ENCODE measurements around the gene LGR6. TPM values are rescaled to one million over a fixed set of nuclear protein-coding genes. Genes with fewer than 3 reads are reported as not detected.

The LGR6 gene
- polyA plus RNA-seq, 12 donors: 0.20 to 32.4 (median 1.5) TPM; not detected in 2

GRCh38 chr1:202264300-202264699, 70.7 kb downstream of the LGR6 start:
- no peak for DNase-seq

- no peak for DNase-seq
Observed at GRCh38 chr1:202264726-202265125, 71.1 kb downstream of the LGR6 start.

- DNase-seq: no peak
Observed at GRCh38 chr1:202266061-202266765, 72.6 kb downstream of the LGR6 start.

- no peak for DNase-seq
Observed at GRCh38 chr1:202268032-202268431, 74.4 kb downstream of the LGR6 start.

GRCh38 chr1:202268817-202269216, 75.2 kb downstream of the LGR6 start:
- DNase-seq: no peak

DNA sequence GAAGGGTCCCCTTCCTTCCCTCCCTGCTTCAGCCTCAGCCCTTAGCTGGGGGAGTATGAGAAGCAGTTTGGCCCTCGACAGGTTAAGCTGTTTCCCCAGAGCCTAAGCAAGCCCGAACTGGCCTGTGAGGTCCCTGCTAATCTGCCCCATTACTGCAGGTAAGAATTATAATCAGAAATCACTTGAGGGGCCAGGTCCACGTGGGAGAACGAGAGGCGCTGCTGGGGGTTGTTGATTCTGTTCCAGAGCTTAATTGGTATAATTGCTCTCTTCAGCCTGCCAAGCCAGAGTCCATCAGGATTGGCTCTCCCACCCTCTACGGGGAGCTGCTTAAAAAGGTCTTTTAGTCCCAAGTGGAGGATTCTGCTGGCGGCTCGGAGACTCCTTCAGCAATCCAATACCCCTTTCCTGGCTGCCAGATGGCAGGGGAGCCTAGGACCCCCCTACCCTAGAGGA, 77.3 kb downstream of the LGR6 start:
- DNase-seq: no peak

- DNase-seq: no peak
Observed at GRCh38 chr1:202272103-202272845, 78.7 kb downstream of the LGR6 start.

DNA sequence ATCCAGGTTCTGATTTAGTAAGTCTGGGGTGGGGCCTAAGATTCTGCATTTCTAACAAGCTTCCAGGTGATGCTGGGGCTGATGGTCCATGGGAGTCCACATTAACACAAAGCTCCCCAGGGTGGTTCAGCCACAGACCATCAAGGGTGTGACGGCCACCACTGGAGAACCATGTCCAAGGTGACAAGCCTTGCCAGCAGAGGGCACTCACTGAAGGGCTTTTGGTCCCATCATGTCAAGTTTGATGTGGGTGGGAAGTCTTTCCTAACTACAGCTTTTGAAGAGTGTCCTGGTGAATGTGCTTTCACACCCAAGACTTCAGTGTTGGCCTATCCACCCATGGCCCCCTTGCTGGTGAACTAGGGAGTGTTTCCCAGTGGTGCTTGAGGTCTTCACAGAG, 81.0 kb downstream of the LGR6 start:
- no peak for DNase-seq

- no peak for DNase-seq
Observed at GRCh38 chr1:202275061-202275770, 81.6 kb downstream of the LGR6 start.

- DNase-seq: no peak
Observed at GRCh38 chr1:202276081-202276715, 82.6 kb downstream of the LGR6 start.

DNA sequence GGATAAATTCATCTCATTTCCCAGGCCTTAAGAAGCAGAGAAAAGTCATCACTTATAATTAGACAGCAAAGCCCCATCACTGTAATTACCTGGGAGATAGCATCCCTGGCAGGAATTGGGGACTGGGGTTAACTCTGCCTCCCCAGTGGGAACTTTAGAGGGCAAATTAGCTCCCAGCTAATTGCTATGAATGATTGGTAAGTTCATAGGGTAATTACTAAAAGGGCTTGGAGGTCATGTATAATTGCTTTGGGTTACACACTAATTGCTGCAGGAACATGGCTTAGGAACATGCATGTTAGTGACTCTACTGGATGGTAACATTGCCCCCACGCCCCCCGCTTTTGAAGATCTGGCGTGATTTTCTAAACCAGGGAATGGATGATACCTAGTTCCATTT, 83.3 kb downstream of the LGR6 start:
- DNase-seq: no peak

DNA sequence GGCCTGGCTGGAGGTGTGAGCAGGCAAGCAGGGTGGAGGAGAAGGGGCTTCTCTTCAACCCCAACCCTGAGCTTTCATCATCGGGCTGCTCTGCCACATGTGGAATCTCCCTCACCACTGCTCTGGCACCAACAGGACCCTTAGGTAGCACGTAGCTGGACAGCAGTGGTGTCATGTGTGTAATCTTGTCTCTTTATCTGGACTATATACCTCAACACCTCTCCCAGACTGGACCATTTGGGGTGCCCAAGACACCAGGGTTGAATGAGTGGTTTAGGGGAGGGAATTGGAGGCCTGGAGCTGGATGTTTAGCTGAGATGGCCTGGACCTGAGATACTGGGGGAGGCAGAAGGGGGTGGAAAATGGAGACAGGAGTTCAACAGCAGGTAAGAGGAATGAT, 85.2 kb downstream of the LGR6 start:
- DNase-seq: no peak

- no peak for DNase-seq
Observed at GRCh38 chr1:202279806-202280205, 86.2 kb downstream of the LGR6 start.

GRCh38 chr1:202280595-202280994, 87.0 kb downstream of the LGR6 start:
- DNase-seq: no peak

- DNase-seq: no peak
Observed at GRCh38 chr1:202281316-202282024, 87.9 kb downstream of the LGR6 start.

- DNase-seq: no peak
Observed at GRCh38 chr1:202282025-202282371, 88.4 kb downstream of the LGR6 start.

- no peak for DNase-seq
Observed at GRCh38 chr1:202282596-202283283, 89.1 kb downstream of the LGR6 start.

DNA sequence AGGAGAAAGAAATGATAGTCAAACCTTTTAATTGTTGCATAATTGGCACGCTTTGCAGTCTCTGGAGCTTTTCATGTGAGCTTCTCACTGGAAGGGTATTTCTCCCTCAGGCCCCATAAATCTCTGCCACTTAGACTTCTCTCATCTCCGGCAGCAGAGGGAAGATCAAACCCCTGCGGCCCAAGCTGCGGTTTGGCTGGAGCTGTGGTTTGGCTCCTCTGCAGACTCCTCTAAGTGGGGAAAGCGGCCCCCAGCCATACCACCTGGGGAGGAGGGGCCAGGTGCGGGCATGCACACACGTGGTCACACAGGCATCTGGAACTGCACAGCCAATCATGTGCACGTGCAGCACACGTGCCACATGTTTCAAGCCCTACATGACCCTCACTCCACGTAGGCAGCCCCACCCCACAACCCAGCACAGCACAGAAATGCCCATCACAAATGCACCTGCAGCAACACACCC, 89.8 kb downstream of the LGR6 start:
- no peak for DNase-seq

- no peak for DNase-seq
Observed at GRCh38 chr1:202283991-202284390, 90.4 kb downstream of the LGR6 start.

GRCh38 chr1:202285908-202286307, 92.3 kb downstream of the LGR6 start:
- DNase-seq: no peak

DNA sequence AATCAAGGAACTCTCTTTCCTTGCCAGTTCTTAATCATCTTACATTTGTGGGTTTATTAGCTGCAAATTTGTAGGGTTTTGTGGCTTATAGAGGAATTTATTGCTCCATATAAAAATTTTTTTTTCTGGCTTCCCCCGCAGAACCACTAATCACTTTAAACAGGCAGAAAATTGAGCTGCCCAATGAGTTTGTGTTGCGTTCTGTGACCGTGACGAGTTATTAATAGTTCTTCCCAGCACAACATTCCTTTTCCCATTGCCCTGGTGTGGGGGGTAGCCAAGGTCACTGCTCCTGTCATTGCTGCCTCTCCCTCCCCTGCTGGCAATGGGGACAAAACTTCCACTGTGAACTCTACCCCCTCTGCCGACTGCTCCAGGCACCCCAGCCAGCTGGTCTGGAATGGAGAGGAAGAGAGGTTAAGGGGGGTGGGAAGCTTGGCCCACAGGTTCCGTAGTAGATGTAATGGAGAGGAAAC, 93.1 kb downstream of the LGR6 start:
- DNase-seq: no peak
